Measurements from ENCODE around the gene ARL17B.
"Not testable (repeated sequence)": the region's sequence is repeated elsewhere in the genome, so short reads cannot be mapped to it uniquely, and the experiment has no call there.

Gene ARL17B

DNA sequence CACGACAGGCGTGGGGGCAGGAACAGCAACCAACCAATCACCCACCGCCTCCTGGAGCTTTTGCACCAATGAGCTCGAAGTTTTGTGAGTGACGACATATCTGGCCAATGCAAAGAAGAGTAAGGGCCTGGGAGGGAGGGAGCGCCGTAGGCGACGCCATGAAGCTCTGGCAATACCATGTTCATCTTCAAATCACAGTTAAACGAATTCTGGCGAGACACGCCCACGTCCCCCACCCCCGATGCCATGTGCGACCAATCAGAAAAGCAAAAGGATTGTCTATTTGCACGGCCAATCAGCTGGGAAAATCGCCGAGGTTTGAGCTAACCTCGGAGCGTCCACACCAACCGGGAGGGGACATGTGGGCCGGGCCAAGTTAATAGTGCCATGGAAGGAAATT is at the start of gene ARL17B:
TSS of gene ARL17B (minus strand) at position 12 of the 400 bp plus-strand sequence. CDS start 3,369 bp downstream, outside the sequence.
- DNase-seq (ENCODE audit: low read depth in 2 of 2); H3K4me3 ChIP-seq (replicated peaks in 1 of 2; ENCODE audit: low read depth in 2 of 2, low read length in 2 of 2): not testable (repeated sequence)

DNA sequence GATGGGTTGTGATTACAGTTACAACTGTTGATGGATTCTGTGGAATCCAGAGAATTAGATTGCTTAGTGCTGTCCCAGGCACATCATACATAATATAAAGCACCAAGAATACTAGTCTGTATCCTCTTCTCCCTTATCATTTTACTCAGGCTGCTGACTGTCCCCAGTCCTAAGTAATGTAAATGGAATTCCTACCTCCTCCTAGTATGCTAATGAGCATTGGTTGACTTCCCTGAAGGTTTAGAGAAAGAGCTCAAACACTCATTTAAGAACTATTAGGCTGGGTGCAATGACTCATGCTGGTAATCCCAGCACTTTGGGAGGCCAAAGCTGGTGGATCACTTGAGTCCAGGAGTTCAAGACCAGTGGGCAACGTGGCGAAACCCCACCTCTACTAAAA is 48.3 kb upstream of the ARL17B start:
- H3K4me3 ChIP-seq (replicated peaks in 1 of 2; ENCODE audit: low read depth in 2 of 2, low read length in 2 of 2); DNase-seq (ENCODE audit: low read depth in 2 of 2): not testable (repeated sequence)

DNA sequence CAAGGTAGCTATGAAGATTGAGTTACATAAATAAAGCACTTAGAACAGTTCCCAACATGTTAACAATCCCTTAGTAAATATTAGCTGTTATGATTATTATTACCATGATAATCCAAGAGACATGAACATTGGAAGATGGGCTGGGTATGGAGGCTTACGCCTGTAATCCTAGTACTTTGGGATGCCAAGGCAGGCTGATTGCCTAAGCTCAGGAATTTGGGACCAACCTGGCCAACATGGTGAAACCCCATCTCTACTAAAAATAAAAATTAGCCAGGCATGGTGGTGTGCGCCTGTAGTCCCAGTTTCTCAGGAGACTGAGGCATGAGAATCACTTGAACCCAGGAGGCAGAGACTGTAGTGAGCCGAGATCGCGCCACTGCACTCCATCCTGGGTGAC is 45.6 kb upstream of the ARL17B start:
- H3K4me3 ChIP-seq (replicated peaks in 1 of 2; ENCODE audit: low read depth in 2 of 2, low read length in 2 of 2); DNase-seq (ENCODE audit: low read depth in 2 of 2): not testable (repeated sequence)

DNA sequence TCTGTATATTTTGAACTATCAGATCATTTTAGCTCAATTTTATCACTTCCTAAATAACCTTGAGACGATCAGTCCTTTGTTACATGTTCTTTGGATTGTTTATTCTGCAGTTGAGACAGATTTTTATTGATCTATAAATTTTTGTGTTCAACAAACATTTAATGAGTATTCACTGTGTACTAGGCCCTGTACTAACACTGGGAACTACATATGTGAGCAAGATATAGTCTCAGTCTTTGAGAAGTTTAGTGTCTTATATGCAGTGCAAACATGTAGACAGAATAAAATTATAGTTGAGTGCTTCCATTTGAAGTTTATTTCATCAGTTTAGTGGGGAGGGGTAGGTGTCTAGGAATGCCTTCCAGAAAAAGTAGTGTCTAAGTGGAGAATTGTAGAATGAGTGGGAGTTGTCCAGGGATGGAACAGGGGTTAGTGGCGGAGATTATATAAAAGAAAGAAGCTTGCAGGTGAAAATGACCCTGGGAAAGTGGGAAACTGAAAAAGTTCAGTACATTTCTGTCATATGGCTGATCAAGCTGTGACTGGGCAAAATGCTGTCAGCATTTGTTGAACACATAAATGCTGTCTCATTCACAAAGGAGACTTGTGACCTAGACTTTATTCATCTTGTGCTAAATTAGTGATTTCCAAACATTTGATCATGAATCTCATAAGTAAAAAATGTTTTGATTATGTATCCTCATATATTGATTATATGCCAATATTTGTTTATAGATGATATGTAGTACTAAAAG is 39.6 kb upstream of the ARL17B start:
- H3K4me3 ChIP-seq (replicated peaks in 1 of 2; ENCODE audit: low read depth in 2 of 2, low read length in 2 of 2); DNase-seq (ENCODE audit: low read depth in 2 of 2): not testable (repeated sequence)

GRCh38 chr17:46400543-46400942 is 39.0 kb upstream of the ARL17B start:
- H3K4me3 ChIP-seq (replicated peaks in 1 of 2; ENCODE audit: low read depth in 2 of 2, low read length in 2 of 2); DNase-seq (ENCODE audit: low read depth in 2 of 2): not testable (repeated sequence)

DNA sequence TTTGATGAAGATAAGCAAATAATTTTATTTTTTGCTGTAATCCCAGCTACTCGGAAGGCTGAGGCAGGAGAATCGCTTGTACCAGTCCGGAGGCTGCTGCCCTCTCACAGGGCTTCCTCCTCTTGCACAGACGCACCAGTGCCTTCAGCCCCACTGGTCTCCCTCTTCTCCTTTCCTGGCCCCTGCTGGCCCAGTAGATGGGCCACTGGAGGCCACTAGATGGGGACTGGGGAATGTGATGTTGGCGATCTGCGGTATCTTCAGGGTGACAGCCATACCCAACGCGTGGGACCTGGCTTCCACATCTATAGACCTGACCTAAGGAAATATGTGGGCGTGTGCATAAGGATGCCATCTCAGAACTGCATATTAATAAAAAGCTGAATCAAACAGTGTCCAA is 38.4 kb upstream of the ARL17B start:
- not testable (repeated sequence) for H3K4me3 ChIP-seq (replicated peaks in 1 of 2; ENCODE audit: low read depth in 2 of 2, low read length in 2 of 2); DNase-seq (ENCODE audit: low read depth in 2 of 2)

GRCh38 chr17:46396292-46396691 is 34.7 kb upstream of the ARL17B start:
- not testable (repeated sequence) for H3K4me3 ChIP-seq (replicated peaks in 1 of 2; ENCODE audit: low read depth in 2 of 2, low read length in 2 of 2); DNase-seq (ENCODE audit: low read depth in 2 of 2)

DNA sequence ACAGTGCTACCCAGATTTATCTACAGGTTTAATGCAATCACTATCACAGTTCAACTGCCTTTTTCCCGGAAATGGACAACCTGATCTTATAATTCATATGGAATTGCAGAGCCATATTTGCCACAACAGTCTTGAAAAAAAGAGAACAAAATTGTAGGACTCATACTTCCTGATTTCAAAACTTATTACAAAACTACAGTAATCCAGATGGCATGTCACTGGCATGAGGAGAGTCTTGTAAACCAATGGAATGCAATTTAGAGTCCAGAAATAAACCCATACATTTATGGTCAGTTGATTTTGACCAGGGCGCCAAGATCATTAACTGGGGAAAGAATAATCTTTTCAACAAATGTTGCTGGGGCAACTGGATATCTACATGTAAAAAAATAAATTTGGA is 32.1 kb upstream of the ARL17B start:
- not testable (repeated sequence) for DNase-seq (ENCODE audit: low read depth in 2 of 2); H3K4me3 ChIP-seq (replicated peaks in 1 of 2; ENCODE audit: low read depth in 2 of 2, low read length in 2 of 2)

DNA sequence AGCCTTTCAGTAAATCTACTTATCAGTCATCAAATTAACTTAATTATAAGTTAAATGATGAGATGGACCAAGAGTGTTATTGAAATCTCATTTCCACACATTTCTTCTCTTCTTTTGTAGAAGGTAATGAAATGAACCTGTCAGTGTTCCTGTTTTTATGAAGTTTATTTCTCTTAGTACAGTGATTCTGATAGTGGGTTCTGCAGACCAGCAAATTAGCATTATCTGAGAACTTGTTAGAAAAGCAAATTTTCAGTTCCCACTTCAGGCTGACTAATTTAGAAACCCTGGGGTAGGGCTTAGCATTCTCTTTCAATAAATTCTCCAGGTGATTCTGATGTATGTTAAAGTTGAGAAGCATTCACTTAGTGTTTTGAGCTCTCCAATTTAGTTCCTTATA is 23.9 kb upstream of the ARL17B start:
- not testable (repeated sequence) for H3K4me3 ChIP-seq (replicated peaks in 1 of 2; ENCODE audit: low read depth in 2 of 2, low read length in 2 of 2); DNase-seq (ENCODE audit: low read depth in 2 of 2)

DNA sequence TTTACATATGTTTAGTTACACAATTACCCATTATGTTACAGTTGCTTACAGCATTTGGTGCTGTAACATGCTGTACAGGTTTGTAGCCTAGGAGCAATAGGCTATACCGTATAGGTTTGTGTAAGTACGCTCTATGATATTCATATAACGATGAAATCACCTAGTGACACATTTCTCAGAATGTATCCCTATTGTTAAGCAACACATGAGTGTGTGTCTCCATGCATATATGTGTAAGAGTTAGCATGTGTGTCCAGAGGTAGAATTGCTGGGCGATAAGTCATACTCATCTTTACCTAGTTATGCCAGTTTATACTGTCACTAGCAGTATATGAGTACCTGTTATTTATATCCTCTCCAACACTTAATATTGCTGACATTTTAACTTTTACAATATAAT is 21.6 kb upstream of the ARL17B start:
- DNase-seq (ENCODE audit: low read depth in 2 of 2); H3K4me3 ChIP-seq (replicated peaks in 1 of 2; ENCODE audit: low read depth in 2 of 2, low read length in 2 of 2): not testable (repeated sequence)

DNA sequence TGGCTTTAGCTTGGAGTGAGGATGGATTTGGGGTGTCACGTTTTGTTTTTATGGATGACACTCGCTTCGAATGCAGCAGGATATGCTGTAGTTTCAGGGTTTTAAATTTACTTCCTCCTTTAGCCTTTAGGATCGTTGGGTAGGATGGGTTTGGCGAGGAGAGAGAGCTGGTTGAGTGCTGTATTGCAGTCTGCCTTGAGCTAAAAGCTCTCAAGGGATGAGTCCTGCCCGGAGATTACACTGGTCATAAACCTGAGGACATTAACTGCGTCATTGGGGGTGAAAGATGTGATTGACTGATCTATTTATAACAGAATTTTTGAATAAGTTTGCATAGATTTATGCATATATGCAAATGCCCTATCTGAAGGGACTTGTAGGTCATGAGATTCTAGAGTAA is 11.9 kb upstream of the ARL17B start:
- H3K4me3 ChIP-seq (replicated peaks in 1 of 2; ENCODE audit: low read depth in 2 of 2, low read length in 2 of 2); DNase-seq (ENCODE audit: low read depth in 2 of 2): not testable (repeated sequence)

- not testable (repeated sequence) for DNase-seq (ENCODE audit: low read depth in 2 of 2); H3K4me3 ChIP-seq (replicated peaks in 1 of 2; ENCODE audit: low read depth in 2 of 2, low read length in 2 of 2)
Observed at GRCh38 chr17:46372236-46373229, 11.0 kb upstream of the ARL17B start.

DNA sequence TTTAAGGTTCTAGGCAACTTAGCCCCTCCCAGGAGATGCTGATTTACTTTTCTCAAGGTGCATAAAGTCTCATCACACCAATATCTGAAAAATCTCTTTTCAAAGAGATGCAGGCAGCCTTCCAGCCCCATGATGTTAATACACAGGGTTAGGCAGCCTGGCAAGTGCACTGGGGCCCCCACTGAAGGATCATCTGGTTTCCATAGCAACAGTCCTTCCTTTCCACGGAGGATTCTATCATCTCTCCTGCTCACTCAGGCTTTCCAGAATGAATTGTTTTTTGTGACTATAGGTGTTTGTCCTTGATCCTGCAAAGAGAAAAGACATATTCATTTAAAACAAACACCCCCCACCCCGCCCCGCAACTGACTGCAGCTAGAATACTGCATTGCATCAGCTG is 6.0 kb upstream of the ARL17B start:
- not testable (repeated sequence) for DNase-seq (ENCODE audit: low read depth in 2 of 2); H3K4me3 ChIP-seq (replicated peaks in 1 of 2; ENCODE audit: low read depth in 2 of 2, low read length in 2 of 2)

DNA sequence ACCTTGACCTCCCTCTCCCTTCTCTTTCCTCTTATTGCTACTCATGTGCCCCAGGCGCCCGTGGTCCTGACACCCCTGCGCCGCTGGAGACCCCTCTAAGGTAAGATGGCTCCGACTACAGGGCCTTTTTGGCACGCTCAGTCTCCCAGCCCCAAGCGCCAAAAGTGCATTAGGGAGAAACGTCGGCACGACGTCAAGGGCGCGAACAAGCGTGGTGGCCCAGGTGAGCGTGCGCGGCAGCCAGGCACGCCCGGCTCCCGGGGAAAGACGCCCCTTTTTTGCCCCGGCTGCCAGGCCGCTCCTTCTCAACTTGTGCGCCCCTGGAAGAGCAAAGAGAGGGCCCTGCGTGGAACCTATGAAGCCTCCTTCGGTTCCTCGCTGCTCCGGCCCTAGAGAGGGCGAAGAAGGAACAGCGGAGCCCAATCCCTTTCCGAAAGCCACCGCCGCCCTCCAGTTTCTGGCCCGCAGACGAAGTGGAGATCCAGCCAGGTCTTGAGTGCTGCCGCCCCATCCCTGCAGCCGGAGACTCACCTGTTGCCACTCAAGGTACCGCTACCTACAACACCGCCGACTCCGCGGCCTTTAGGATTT is 326 bp downstream of the ARL17B start:
- not testable (repeated sequence) for H3K4me3 ChIP-seq (replicated peaks in 1 of 2; ENCODE audit: low read depth in 2 of 2, low read length in 2 of 2)

GRCh38 chr17:46353856-46354255 is 7.7 kb downstream of the ARL17B start:
- H3K4me3 ChIP-seq (replicated peaks in 1 of 2; ENCODE audit: low read depth in 2 of 2, low read length in 2 of 2); DNase-seq (ENCODE audit: low read depth in 2 of 2): not testable (repeated sequence)

More for the DNA sequence above, 326 bp downstream of the ARL17B start:
- DNase-seq (ENCODE audit: low read depth in 2 of 2): not testable (repeated sequence)

DNA sequence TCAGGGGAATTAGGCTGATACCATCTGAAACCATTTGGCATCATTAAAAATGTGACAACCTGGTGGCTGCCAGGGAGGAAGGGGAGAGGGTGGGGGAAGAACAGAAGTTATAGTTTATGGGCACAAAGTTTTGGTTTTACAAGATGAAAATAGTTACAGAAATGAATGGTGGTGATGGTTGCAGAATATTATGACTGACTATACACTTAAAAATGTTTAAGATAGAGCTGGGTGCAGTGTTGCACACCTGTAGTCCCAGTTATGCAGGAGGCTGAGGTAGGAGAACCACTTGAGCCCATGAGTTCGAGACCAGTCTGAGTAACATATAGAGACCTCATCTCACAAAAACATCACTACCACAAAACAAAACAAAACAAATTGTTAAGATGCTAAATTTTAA is 12.5 kb downstream of the ARL17B start:
- H3K4me3 ChIP-seq (replicated peaks in 1 of 2; ENCODE audit: low read depth in 2 of 2, low read length in 2 of 2); DNase-seq (ENCODE audit: low read depth in 2 of 2): not testable (repeated sequence)

DNA sequence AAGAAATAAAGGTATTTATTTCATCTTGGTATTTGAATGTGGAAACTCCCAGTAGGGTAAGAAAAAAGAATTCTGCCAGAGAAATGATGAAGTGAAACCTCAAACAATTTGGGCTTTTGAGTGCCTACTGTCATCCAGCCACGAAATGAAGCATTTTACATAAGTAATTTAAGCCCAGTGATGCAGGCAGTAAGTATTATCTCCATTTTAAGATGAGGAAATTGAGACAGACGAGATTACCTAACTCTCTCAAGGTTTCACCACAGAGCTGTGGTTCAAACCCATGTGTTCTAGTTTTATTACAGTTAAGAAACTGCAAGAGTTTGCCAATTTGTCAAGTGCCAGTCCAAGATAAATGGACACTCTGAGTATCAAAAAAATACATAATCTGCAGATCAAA is 13.2 kb downstream of the ARL17B start:
- not testable (repeated sequence) for DNase-seq (ENCODE audit: low read depth in 2 of 2); H3K4me3 ChIP-seq (replicated peaks in 1 of 2; ENCODE audit: low read depth in 2 of 2, low read length in 2 of 2)

GRCh38 chr17:46342131-46342530 is 19.4 kb downstream of the ARL17B start:
- H3K4me3 ChIP-seq (replicated peaks in 1 of 2; ENCODE audit: low read depth in 2 of 2, low read length in 2 of 2): not testable (repeated sequence)

More at GRCh38 chr17:46342131-46342530, 19.4 kb downstream of the ARL17B start:
- not testable (repeated sequence) for DNase-seq (ENCODE audit: low read depth in 2 of 2)

All from cardiac fibroblast (primary cell).